Epithelial cell of esophagus (primary cell): ENCODE measurements around the gene TSEN54.

Source experiments
- DNase-seq: peaks from one replicate; pipeline ENCODE4 v3.0.0; 2010; ENCODE audit warnings: low read depth
- H3K4me3 ChIP-seq: 2 replicates; pipeline ENCODE4 v1.5.1; 2011; ENCODE audit warnings: mild to moderate bottlenecking, low read length, control low read depth
- TF ChIP-seq, protein P1 (sequence below): IDR thresholded peaks from 2 replicates; pipeline ENCODE4 v1.5.1; 2011; ENCODE audit warnings: low read depth, mild to moderate bottlenecking, low read length, control low read depth, inconsistent platforms; ENCODE audit not compliant: insufficient read depth; ENCODE audit errors: missing control alignments

TSEN54 gene

DNA sequence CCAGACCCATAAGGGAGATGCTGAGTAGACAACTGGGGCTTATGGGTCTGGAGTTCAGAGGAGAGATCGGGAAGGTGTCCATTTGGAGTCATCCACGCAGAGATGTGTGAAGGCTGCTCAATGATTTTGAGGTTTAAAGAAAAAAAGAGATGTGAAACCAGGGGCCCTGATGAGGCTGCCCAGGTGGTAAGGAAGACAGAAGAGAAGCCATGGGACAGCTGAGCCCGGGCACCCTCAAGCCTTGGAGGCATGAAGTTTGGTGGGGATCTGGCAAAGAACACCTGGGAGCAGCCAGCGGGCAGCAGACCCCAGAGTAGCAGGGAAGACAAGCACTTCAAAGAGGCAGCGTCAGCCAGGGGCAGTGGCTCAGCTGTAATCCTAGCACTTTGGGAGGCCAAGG lies 50.5 kb downstream of the TSEN54 start:
- no peak for DNase-seq

DNA sequence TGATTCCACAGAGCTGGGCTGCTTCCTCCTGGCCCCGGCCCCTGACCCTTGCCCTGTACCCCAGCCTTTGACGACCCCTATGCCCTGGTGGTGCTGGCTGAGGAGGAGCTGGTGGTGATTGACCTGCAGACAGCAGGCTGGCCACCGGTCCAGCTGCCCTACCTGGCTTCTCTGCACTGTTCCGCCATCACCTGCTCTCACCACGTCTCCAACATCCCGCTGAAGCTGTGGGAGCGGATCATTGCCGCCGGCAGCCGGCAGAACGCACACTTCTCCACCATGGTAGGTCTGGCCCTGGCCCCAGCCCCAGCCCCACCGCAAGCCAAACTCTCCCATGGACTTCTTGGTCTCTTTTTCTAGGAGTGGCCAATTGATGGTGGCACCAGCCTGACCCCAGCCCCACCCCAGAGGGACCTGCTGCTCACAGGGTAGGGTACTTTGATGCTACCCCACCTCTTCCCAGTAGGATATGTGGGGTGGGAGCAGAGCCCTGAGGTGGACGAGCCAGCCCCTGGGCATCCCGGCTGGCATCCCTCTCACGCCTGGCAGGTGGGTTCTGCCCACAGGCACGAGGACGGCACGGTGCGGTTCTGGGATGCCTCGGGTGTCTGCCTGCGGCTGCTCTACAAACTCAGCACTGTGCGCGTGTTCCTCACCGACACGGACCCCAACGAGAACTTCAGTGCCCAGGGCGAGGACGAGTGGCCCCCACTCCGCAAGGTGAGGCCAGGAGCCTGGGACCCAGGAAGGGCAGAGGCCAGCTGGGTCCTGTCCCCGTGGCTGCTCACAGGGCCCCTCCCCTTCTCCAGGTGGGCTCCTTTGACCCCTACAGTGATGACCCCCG lies 52.3 kb downstream of the TSEN54 start:
- TF ChIP-seq, protein P1, sequence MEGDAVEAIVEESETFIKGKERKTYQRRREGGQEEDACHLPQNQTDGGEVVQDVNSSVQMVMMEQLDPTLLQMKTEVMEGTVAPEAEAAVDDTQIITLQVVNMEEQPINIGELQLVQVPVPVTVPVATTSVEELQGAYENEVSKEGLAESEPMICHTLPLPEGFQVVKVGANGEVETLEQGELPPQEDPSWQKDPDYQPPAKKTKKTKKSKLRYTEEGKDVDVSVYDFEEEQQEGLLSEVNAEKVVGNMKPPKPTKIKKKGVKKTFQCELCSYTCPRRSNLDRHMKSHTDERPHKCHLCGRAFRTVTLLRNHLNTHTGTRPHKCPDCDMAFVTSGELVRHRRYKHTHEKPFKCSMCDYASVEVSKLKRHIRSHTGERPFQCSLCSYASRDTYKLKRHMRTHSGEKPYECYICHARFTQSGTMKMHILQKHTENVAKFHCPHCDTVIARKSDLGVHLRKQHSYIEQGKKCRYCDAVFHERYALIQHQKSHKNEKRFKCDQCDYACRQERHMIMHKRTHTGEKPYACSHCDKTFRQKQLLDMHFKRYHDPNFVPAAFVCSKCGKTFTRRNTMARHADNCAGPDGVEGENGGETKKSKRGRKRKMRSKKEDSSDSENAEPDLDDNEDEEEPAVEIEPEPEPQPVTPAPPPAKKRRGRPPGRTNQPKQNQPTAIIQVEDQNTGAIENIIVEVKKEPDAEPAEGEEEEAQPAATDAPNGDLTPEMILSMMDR = no peak
- no peak for DNase-seq
- no peak overlapping the region for H3K4me3 ChIP-seq

More for the DNA sequence above, 50.5 kb downstream of the TSEN54 start:
- TF ChIP-seq, protein P1 = no peak
- H3K4me3 ChIP-seq = no peak overlapping the region

DNA sequence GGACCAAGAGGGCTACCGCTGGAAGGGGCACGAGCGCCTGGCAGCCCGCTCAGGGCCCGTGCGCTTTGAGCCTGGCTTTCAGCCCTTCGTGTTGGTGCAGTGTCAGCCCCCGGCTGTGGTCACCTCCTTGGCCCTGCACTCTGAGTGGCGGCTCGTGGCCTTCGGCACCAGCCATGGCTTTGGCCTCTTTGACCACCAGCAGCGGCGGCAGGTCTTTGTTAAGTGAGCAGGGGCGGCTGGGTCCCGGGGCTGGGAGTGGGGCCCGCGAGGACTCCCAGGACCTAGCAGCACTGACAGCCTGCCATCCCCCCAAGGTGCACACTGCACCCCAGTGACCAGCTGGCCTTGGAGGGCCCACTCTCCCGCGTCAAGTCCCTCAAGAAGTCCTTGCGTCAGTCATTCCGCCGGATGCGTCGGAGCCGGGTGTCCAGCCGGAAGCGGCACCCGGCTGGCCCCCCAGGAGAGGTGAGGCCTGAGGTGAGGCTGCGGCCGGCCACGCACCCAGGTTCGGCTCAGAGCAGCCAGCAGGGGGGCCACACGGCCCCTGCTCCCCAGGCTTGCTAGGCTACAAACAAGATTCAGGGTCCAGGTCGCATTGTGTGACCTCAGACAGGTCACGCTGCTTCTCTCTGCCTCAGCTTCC lies 53.8 kb downstream of the TSEN54 start:
- no peak overlapping the region for H3K4me3 ChIP-seq
- TF ChIP-seq, protein P1 = no peak
- no peak for DNase-seq

DNA sequence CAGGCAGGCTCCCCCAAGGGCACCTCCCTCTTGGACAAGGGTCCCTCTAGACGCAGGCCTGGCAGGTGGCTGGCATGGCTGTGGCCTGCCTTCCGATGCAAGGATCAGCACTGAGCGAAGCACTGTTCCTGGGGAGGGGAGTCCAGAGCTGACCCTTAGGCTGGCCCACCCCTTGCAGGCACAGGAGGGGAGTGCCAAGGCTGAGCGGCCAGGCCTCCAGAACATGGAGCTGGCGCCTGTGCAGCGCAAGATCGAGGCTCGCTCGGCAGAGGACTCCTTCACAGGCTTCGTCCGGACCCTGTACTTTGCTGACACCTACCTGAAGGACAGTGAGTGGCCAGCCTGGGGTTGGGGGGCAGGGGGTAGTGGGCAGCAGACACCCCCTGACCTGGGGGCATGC lies 54.4 kb downstream of the TSEN54 start:
- DNase-seq = no peak
- no peak overlapping the region for H3K4me3 ChIP-seq
- TF ChIP-seq, protein P1 = no peak

DNA sequence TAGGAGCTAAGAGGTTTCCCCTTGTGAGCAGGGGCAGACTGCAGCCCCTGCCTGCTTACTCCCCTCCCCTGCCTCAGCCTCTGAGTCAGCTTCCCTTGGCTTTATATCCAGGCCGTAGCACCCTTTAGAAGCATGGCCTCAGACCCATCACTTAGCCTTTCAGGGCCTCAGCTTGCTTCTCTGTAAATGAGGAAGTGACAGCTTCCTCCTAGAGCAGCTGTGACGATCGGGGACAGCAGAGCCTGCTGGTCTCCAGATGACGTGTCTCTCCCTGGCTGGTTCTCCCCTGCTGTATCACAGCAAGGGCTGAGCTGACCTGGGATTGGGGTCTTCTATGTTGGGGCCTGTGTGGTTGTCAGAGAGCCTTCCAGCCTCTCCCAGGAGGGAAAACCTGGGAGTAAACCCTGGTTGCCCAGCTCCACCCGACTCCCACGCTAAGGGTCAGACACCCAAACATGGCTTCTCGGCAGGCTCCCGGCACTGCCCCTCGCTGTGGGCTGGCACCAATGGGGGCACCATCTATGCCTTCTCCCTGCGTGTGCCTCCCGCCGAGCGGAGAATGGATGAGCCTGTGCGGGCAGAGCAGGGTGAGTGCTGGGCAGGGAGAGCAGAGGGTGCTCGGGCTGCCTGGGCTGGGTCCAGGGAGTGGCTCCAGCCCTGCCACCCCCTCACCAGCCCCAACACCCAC lies 55.0 kb downstream of the TSEN54 start:
- TF ChIP-seq, protein P1 = no peak
- no peak for DNase-seq

DNA sequence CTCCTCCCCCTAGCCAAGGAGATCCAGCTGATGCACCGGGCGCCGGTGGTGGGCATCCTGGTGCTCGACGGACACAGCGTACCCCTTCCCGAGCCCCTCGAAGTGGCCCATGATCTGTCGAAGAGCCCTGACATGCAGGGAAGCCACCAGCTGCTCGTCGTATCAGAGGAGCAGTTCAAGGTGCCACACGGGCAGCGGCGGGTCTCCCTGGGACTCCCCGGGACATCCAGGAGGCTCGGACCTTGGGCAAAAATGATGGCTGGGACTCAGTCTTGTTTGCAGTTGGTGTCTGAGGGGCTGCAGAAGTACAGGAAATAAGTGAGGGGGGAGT lies 55.5 kb downstream of the TSEN54 start:
- H3K4me3 ChIP-seq = no peak overlapping the region

More for the DNA sequence above, 55.0 kb downstream of the TSEN54 start:
- no peak overlapping the region for H3K4me3 ChIP-seq

More for the DNA sequence above, 55.5 kb downstream of the TSEN54 start:
- no peak for DNase-seq
- TF ChIP-seq, protein P1 = no peak
